VCaP (cell line): ENCODE data around the gene GEMIN5.

Experiments
- H3K27ac ChIP-seq: fragments of 450-650 bp; 2 replicates; pipeline ENCODE4 v1.5.1; 2017
- CTCF ChIP-seq: fragments of 450-650 bp; conservative IDR thresholded peaks from 2 replicates; pipeline ENCODE4 v1.5.1; 2017; ENCODE audit warnings: mild to moderate bottlenecking, moderate library complexity

The GEMIN5 gene

GRCh38 chr5:154878642-154879335, 59.2 kb downstream of the GEMIN5 start:
- no peak for TF ChIP-seq CTCF
- no peak overlapping the region for H3K27ac ChIP-seq

- no peak overlapping the region for H3K27ac ChIP-seq
- TF ChIP-seq CTCF: no peak
Measured at GRCh38 chr5:154873791-154874331, 64.2 kb downstream of the GEMIN5 start.

GRCh38 chr5:154871734-154872133, 66.3 kb downstream of the GEMIN5 start:
- no peak for TF ChIP-seq CTCF
- no peak overlapping the region for H3K27ac ChIP-seq

- H3K27ac ChIP-seq: no peak overlapping the region
- TF ChIP-seq CTCF: peak; percentile 64
Measured at GRCh38 chr5:154868702-154869101, 69.3 kb downstream of the GEMIN5 start.

GRCh38 chr5:154866841-154867240, 71.2 kb downstream of the GEMIN5 start:
- no peak for TF ChIP-seq CTCF
- no peak overlapping the region for H3K27ac ChIP-seq

GRCh38 chr5:154865466-154866184, 72.4 kb downstream of the GEMIN5 start:
- no peak for TF ChIP-seq CTCF

GRCh38 chr5:154863291-154864080, 74.5 kb downstream of the GEMIN5 start:
- no peak for TF ChIP-seq CTCF
- H3K27ac ChIP-seq: no peak overlapping the region

More at GRCh38 chr5:154865466-154866184, 72.4 kb downstream of the GEMIN5 start:
- H3K27ac ChIP-seq: no peak overlapping the region
